H1 (cell line): Measurements from ENCODE around the gene RRAS.

Experiments used
- BRCA1 ChIP-seq: IDR thresholded peaks from 2 replicates; pipeline ENCODE4 v1.6.1; 2012; ENCODE audit warnings: low read depth, low read length, improper control_type of control experiment
- CBX8 ChIP-seq: fragments of 300-800, 300-1000 bp; sonication (generic); IDR thresholded peaks from 2 replicates; pipeline ENCODE4 v1.7.1; 2016; ENCODE audit warnings: low read depth, low read length, borderline replicate concordance
- CEBPB ChIP-seq: IDR thresholded peaks from 2 replicates; pipeline ENCODE4 v1.6.1; 2012; ENCODE audit warnings: low read depth, low read length
- GTF2F1 ChIP-seq: IDR thresholded peaks from 2 replicates; pipeline ENCODE4 v1.6.1; 2012; ENCODE audit warnings: low read depth, low read length, improper control_type of control experiment, borderline replicate concordance
- NRF1 ChIP-seq: IDR thresholded peaks from 2 replicates; pipeline ENCODE4 v1.6.1; 2011; ENCODE audit warnings: mild to moderate bottlenecking, low read depth, low read length, improper control_type of control experiment
- POLR2A ChIP-seq, 2 experiments: IDR thresholded peaks; 1 replicate in 1 of 2; 2 replicates in 1 of 2; pipeline ENCODE4 v1.6.1; 2011; ENCODE audit warnings: low read depth in 2 of 2, low read length in 2 of 2, mild to moderate bottlenecking in 2 of 2; ENCODE audit errors: control extremely low read depth in 1 of 2
- POLR2AphosphoS5 ChIP-seq: IDR thresholded peaks from 2 replicates; pipeline ENCODE4 v1.6.1; 2011; ENCODE audit warnings: low read depth, low read length
- RFX5 ChIP-seq: IDR thresholded peaks from 2 replicates; pipeline ENCODE4 v1.6.1; 2011; ENCODE audit warnings: low read depth, low read length, improper control_type of control experiment, borderline replicate concordance
- SIN3A ChIP-seq, 2 experiments: IDR thresholded peaks in 1 of 2; conservative IDR thresholded peaks in 1 of 2; 2 replicates each; pipeline ENCODE4 v1.6.1; 2011 to 2012; ENCODE audit warnings: low read length in 2 of 2, improper control_type of control experiment in 1 of 2, low read depth in 1 of 2, mild to moderate bottlenecking in 1 of 2
- SP1 ChIP-seq: IDR thresholded peaks from 2 replicates; pipeline ENCODE4 v1.6.1; 2011; ENCODE audit warnings: low read depth, low read length
- SUZ12 ChIP-seq: fragments of 200-600 bp; sonication (generic); IDR thresholded peaks from 2 replicates; pipeline ENCODE4 v1.6.1; 2012; ENCODE audit warnings: mild to moderate bottlenecking, inconsistent platforms, low read length, moderate library complexity, mixed read lengths
- TAF1 ChIP-seq: IDR thresholded peaks from 2 replicates; pipeline ENCODE4 v1.6.1; 2011; ENCODE audit warnings: mild to moderate bottlenecking, low read depth, low read length
- TBP ChIP-seq: IDR thresholded peaks from 2 replicates; pipeline ENCODE4 v1.6.1; 2011; ENCODE audit warnings: low read depth, low read length, improper control_type of control experiment
- TF ChIP-seq, protein P1 (sequence below), 3 experiments: IDR thresholded peaks; 1 replicate in 2 of 3; 2 replicates in 1 of 3; pipeline versions ENCODE4 v1.5.1 to v1.6.1; 2011; ENCODE audit warnings: low read length in 3 of 3, mild to moderate bottlenecking in 3 of 3, inconsistent platforms in 2 of 3, low read depth in 1 of 3, moderate library complexity in 1 of 3; ENCODE audit not compliant: insufficient read depth in 1 of 3; ENCODE audit errors: control extremely low read depth in 1 of 3

DNA sequence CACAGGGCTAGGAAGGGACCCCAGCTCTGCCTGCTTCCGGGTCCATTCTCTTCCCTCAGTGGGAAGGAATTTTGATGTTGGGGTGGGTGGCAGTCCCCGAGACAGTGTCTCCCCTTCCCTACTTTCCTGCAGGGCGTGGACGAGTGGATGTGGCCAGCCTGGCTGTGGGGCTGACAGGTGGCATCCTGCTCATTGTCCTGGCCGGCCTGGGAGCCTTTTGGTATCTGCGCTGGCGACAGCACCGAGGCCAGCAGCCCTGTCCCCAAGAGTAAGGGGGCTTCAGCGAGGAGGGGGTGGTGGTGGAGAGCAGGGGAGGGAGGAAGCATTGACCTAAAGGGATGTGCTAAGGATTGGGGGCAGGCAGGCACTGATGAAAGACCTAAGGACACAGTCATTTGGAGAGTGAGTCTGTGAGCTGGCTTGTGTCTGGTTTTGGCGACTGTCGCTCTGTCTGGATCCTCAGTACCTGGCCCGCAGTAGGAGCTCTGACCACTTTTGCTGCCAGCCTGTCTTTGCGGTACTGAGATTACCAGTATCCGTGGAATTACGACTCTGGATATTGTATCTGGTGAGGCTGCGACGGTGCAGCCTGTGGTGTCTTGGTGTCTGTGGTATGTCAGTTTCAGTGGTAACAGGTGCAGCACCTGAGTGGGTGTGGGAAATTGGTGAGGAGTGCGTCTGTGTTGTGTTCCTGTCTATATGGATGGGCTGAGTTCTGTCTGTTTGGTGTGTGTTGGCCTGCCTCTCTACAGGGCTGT lies 51.4 kb downstream of the RRAS start:
- TF ChIP-seq SP1, result no peak
- no peak for TF ChIP-seq POLR2AphosphoS5
- TF ChIP-seq SIN3A (conservative IDR thresholded peaks at IDR 0.05 in 1 of 2, IDR thresholded peaks at IDR 0.05 in 1 of 2; ENCODE audit: low read depth in 1 of 2, low read length in 2 of 2), result no peak
- no peak for TF ChIP-seq POLR2A (IDR thresholded peaks at IDR 0.05; ENCODE audit: control extremely low read depth in 1 of 2, low read depth in 2 of 2, low read length in 2 of 2)
- no peak for TF ChIP-seq RFX5
- no peak for TF ChIP-seq BRCA1
- TF ChIP-seq TAF1, result no peak
- TF ChIP-seq CBX8, result no peak
- TF ChIP-seq, protein P1, sequence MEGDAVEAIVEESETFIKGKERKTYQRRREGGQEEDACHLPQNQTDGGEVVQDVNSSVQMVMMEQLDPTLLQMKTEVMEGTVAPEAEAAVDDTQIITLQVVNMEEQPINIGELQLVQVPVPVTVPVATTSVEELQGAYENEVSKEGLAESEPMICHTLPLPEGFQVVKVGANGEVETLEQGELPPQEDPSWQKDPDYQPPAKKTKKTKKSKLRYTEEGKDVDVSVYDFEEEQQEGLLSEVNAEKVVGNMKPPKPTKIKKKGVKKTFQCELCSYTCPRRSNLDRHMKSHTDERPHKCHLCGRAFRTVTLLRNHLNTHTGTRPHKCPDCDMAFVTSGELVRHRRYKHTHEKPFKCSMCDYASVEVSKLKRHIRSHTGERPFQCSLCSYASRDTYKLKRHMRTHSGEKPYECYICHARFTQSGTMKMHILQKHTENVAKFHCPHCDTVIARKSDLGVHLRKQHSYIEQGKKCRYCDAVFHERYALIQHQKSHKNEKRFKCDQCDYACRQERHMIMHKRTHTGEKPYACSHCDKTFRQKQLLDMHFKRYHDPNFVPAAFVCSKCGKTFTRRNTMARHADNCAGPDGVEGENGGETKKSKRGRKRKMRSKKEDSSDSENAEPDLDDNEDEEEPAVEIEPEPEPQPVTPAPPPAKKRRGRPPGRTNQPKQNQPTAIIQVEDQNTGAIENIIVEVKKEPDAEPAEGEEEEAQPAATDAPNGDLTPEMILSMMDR (IDR thresholded peaks at IDR 0.05; ENCODE audit: control extremely low read depth in 1 of 3, insufficient read depth in 1 of 3, low read depth in 1 of 3, low read length in 3 of 3), result no peak
- TF ChIP-seq NRF1, result no peak
- TF ChIP-seq SUZ12, result no peak
- no peak for TF ChIP-seq CEBPB
- no peak for TF ChIP-seq GTF2F1
- TF ChIP-seq TBP, result no peak
